ENCODE data around the gene ANKRD34B. TPM values are rescaled to one million over a fixed set of nuclear protein-coding genes. Genes with fewer than 3 reads are reported as not detected.

The ANKRD34B gene
- total RNA-seq, 1 donor from 2014 or later = 0.10 TPM

- DNase-seq (ENCODE audit: low spot score) = no peak
Measured at GRCh38 chr5:80573062-80573461, 3.0 kb upstream of the ANKRD34B start.

- DNase-seq (ENCODE audit: low spot score) = no peak
Measured at GRCh38 chr5:80569086-80569960, 757 bp downstream of the ANKRD34B start.

GRCh38 chr5:80568251-80568650 lies 1.8 kb downstream of the ANKRD34B start:
- DNase-seq (ENCODE audit: low spot score) = no peak

- no peak for DNase-seq (ENCODE audit: low spot score)
Measured at GRCh38 chr5:80566711-80567259, 3.3 kb downstream of the ANKRD34B start.

GRCh38 chr5:80565330-80565729 lies 4.8 kb downstream of the ANKRD34B start:
- DNase-seq (ENCODE audit: low spot score) = no peak

DNA sequence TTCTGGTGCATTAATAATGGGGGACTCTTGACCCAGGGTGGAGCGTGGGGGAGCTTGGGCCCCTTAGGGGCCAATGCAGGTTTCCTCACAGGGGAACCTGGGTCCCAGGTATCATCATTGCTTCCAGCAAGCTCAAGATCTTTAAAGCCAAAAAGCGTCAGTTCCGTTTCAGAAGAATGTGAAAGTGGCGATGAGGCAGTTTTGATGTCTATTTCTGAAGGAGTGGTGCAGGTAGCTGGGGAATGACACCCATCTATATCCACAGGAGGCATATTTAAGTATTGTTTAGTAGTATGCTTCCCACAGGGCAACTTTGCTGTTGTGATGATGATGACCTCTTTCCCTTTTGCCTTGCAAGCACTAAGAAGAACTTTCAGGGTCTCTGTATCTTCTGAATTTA lies 10.8 kb downstream of the ANKRD34B start:
- DNase-seq (ENCODE audit: low spot score) = no peak

DNA sequence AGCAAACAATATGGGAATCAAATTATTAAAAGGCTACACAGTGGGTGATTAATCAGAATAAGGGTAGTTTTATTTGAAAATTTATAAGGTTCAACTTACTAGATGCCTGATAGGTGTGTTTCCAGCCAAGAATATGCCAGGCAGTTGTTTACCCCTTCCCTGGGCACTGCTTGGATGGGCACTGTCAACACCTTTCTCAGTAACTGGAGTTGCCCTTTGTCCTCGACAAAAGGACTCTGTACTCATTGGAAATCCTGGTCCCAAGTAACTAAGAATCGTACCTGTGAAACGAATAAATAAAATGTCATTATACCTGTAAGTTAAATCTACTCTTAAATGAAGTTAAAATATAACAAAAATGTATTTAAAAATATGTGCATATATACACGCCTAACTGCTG lies 15.0 kb downstream of the ANKRD34B start:
- no peak for DNase-seq (ENCODE audit: low spot score)

GRCh38 chr5:80554646-80555045 lies 15.4 kb downstream of the ANKRD34B start:
- no peak for DNase-seq (ENCODE audit: low spot score)

GRCh38 chr5:80541392-80541791 lies 28.7 kb downstream of the ANKRD34B start:
- DNase-seq (ENCODE audit: low spot score) = no peak

DNA sequence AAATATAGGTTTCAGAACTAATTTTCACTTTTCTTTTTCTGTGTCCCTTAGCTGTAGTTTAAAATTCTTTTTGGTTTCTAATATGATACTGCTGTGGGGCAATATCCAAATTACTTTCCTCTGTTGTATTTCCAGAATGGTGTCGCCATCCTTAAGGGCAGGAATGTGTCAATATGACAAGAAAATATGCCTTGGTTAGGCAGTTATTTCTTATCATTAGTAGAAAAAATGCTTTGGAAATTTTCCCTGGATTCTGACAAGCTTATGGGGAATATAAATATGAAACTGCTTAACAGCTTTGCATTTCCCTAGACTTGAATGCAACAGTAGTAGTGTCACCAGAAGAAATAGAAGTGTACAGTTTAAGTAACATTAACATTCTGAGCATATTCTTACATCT lies 29.4 kb downstream of the ANKRD34B start:
- no peak for DNase-seq (ENCODE audit: low spot score)

DNA sequence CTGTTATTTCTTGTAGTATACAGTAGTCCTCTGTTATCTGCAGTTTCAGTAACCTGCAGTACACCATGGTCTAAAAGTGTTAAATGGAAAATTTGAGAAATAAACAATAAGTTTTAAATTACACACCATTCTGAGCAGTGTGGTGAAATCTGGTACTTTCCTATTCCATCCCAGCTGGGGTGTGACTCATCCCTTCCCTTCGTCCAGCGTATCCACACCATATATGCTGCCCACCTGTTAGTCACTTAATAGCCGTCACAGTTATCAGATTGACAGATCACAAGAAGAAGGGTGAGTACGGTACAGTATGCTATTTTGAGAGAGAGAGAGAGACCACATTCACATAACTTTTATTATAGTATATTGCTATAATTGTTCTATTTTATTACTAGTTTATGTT lies 53.3 kb downstream of the ANKRD34B start:
- no peak for DNase-seq (ENCODE audit: low spot score)

GRCh38 chr5:80509362-80509761 lies 60.7 kb downstream of the ANKRD34B start:
- no peak for DNase-seq (ENCODE audit: low spot score)

DNA sequence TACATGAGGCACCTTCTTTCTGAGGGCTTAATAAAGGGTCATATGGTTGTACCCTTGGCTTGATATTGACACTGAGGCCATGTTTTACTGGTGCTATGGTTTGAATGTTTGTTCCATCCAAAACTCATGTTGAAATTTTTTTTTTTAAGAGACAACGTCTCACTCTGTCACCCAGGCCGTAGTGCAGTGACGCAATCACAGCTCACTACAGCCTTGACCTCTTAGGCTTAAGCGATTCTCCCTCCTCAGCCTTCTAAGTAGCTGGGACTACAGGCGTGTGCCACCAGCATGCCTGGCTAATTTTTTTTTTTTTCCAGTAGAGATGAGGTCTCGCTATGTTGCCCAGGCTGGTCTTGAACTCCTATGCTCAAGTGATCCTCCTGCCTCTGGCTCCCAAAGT lies 61.2 kb downstream of the ANKRD34B start:
- DNase-seq (ENCODE audit: low spot score) = no peak

DNA sequence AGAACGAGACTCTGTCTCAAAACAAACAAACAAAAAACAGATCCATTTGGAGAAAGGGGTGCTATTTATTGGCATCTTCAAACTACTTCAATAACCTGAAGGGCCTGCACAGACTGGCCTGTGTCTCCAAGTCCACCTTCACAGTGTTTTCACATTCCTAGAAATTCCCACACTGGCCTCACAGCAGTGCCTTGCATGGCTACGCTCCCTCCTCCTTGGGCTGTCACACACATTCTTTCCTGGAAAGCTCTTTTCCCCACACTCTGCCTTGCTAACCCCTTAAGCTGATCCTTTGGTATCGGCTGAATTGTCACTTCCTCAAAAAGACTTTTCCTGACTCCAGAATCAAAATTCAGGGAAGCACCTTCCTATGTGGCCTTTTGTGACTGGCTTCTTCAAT lies 62.4 kb downstream of the ANKRD34B start:
- no peak for DNase-seq (ENCODE audit: low spot score)

Other genes with a start within 250 kb of the ANKRD34B start
- gene ZFYVE16, start 162.2 kb downstream of the ANKRD34B start, total RNA-seq = 37.6 TPM
- 4.0 TPM for gene FAM151B, start 82.2 kb downstream of the ANKRD34B start, total RNA-seq
- gene MSH3, start 84.4 kb upstream of the ANKRD34B start, total RNA-seq = 16.3 TPM
- gene DHFR, start 84.7 kb upstream of the ANKRD34B start, total RNA-seq = 8.9 TPM

Data from mesenteric fat pad (tissue), 1 donor.